Neural cell (in vitro differentiated cells): Measurements from ENCODE around the gene SLC6A6. TPM values are rescaled to one million over a fixed set of nuclear protein-coding genes. Genes with fewer than 3 reads are reported as not detected.

Experiments
- H2AFZ ChIP-seq: fragments of 200-600, 300-800 bp; sonication (generic), shearing (Covaris generic); 2 replicates; pipeline ENCODE4 v1.6.0; 2014; ENCODE audit warnings: low read depth, mild to moderate bottlenecking, antibody characterized with exemption, low read length, moderate library complexity
- H3F3A ChIP-seq: fragments of 200-600 bp; shearing (Covaris generic); 2 replicates; pipeline ENCODE4 v1.6.1; 2016; ENCODE audit warnings: mild to moderate bottlenecking, moderate library complexity, mixed read lengths, antibody characterized with exemption, low read length; ENCODE audit not compliant: insufficient read depth, poor library complexity, severe bottlenecking
- H3K27ac ChIP-seq: fragments of 200-600, 300-800 bp; sonication (generic), shearing (Covaris generic); 2 replicates; pipeline ENCODE4 v1.5.1; 2014; ENCODE audit warnings: mild to moderate bottlenecking, low read length, moderate library complexity
- H3K27me3 ChIP-seq: fragments of 300-800, 200-600 bp; sonication (generic), shearing (Covaris generic); 2 replicates; pipeline ENCODE4 v1.6.0; 2014; ENCODE audit warnings: mild to moderate bottlenecking, low read depth, low read length, moderate library complexity; ENCODE audit not compliant: insufficient read depth
- H3K36me3 ChIP-seq: fragments of 300-800, 200-600 bp; sonication (generic), shearing (Covaris generic); 2 replicates; pipeline ENCODE4 v1.5.1; 2014; ENCODE audit warnings: mild to moderate bottlenecking, antibody characterized with exemption, low read length, moderate library complexity; ENCODE audit not compliant: insufficient read depth
- H3K4me2 ChIP-seq: fragments of 300-800, 200-600 bp; sonication (generic), shearing (Covaris generic); 2 replicates; pipeline ENCODE4 v1.6.0; 2014; ENCODE audit warnings: mild to moderate bottlenecking, low read length
- H3K4me3 ChIP-seq: fragments of 300-800, 200-600 bp; sonication (generic), shearing (Covaris generic); 2 replicates; pipeline ENCODE4 v1.5.1; 2014; ENCODE audit warnings: mild to moderate bottlenecking, low read length, moderate library complexity
- H3K79me2 ChIP-seq: fragments of 200-600 bp; shearing (Covaris generic); replicated peaks from 2 replicates; pipeline ENCODE4 v1.6.0; 2014; ENCODE audit warnings: mild to moderate bottlenecking, low read length, moderate library complexity; ENCODE audit not compliant: insufficient read depth
- H3K9ac ChIP-seq: fragments of 300-800, 200-600 bp; sonication (generic), shearing (Covaris generic); 2 replicates; pipeline ENCODE4 v1.6.1; 2016; ENCODE audit warnings: mild to moderate bottlenecking, low read length, mixed read lengths
- H3K9me2 ChIP-seq: fragments of 200-600 bp; shearing (Covaris generic); 2 replicates; pipeline ENCODE4 v1.6.1; 2016; ENCODE audit warnings: mild to moderate bottlenecking, low read length, mixed read lengths; ENCODE audit not compliant: insufficient read depth
- H3K9me3 ChIP-seq: fragments of 200-600, 300-800 bp; sonication (generic), shearing (Covaris generic); 2 replicates; pipeline ENCODE4 v1.6.1; 2016; ENCODE audit warnings: mild to moderate bottlenecking, mixed run types, low read length, moderate library complexity, mixed read lengths
- H4K20me1 ChIP-seq: fragments of 200-600 bp; shearing (Covaris generic); 2 replicates; pipeline ENCODE4 v1.6.1; 2016; ENCODE audit warnings: mild to moderate bottlenecking, mixed run types; ENCODE audit not compliant: insufficient read depth
- CTCF ChIP-seq: fragments of 450-650 bp; IDR thresholded peaks from 2 replicates; pipeline ENCODE4 v1.5.1; 2014; ENCODE audit warnings: antibody characterized with exemption, mild to moderate bottlenecking, moderate library complexity; ENCODE audit not compliant: poor library complexity, severe bottlenecking
- EP300 ChIP-seq: fragments of 450-650 bp; conservative IDR thresholded peaks from 2 replicates; pipeline ENCODE4 v1.6.1; 2014; ENCODE audit warnings: antibody characterized with exemption, mild to moderate bottlenecking, moderate library complexity; ENCODE audit not compliant: poor library complexity, severe bottlenecking
- EZH2 ChIP-seq: fragments of 200-600, 300-800 bp; shearing (Covaris generic), sonication (generic); IDR thresholded peaks from 2 replicates; pipeline ENCODE4 v1.6.1; 2014; ENCODE audit warnings: antibody characterized with exemption, low read length, borderline replicate concordance, mild to moderate bottlenecking; ENCODE audit not compliant: insufficient read depth, poor library complexity, severe bottlenecking
- MXI1 ChIP-seq: fragments of 450-650 bp; conservative IDR thresholded peaks from 2 replicates; pipeline ENCODE4 v1.6.1; 2014; ENCODE audit warnings: antibody characterized with exemption, mild to moderate bottlenecking; ENCODE audit not compliant: poor library complexity, severe bottlenecking
- POLR2AphosphoS5 ChIP-seq: IDR thresholded peaks from 2 replicates; pipeline ENCODE4 v1.6.1; 2012
- RAD21 ChIP-seq: fragments of 450-650 bp; conservative IDR thresholded peaks from 2 replicates; pipeline ENCODE4 v1.6.1; 2014; ENCODE audit warnings: antibody characterized with exemption, mild to moderate bottlenecking, moderate library complexity
- REST ChIP-seq: IDR thresholded peaks from 2 replicates; pipeline ENCODE4 v1.6.1; 2012; ENCODE audit warnings: borderline replicate concordance
- SMC3 ChIP-seq: fragments of 450-650 bp; conservative IDR thresholded peaks from 2 replicates; pipeline ENCODE4 v1.6.1; 2014; ENCODE audit warnings: antibody characterized with exemption, mild to moderate bottlenecking, moderate library complexity; ENCODE audit not compliant: poor library complexity
- TAF1 ChIP-seq: IDR thresholded peaks from 2 replicates; pipeline ENCODE4 v1.6.1; 2012; ENCODE audit warnings: low read depth
- polyA minus RNA-seq: library from RNA; depleted of rRNA, polyadenylated mRNA; stranded (reverse); fragments of >200 nt; gene quantifications from 2 replicates; pipeline ENCODE4 v1.2.3, GENCODE V29; 2014
- polyA plus RNA-seq: library from polyadenylated mRNA; depleted of rRNA; stranded (reverse); fragments of >200 nt; gene quantifications from 2 replicates; pipeline ENCODE4 v1.2.3, GENCODE V29; 2014

Gene SLC6A6
- 15.9 and 17.9 TPM in 2 replicates for polyA plus RNA-seq
- polyA minus RNA-seq = 27.0 and 29.9 TPM in 2 replicates

GRCh38 chr3:14402304-14402811, at the start of gene SLC6A6:
SLC6A6 (plus strand) TSS chr3:14402606; CDS start chr3:14443635, 41,029 bp downstream.
- peak; percentile 71 for TF ChIP-seq CTCF
- TF ChIP-seq POLR2AphosphoS5 = peak; percentile 75
- TF ChIP-seq REST = peak; percentile 83
- TF ChIP-seq EZH2 = no peak
- no peak for TF ChIP-seq TAF1
- no peak for TF ChIP-seq MXI1
- no peak for TF ChIP-seq EP300
- TF ChIP-seq SMC3 = peak; percentile 63
- TF ChIP-seq RAD21 = peak; percentile 22
- Histone ChIP-seq H2AFZ (peak within 1 kb of the TSS; percentile 51), H3K27ac (peak within 1 kb of the TSS; percentile 95), H3K79me2 (peaks cover 28% of the 10 kb centered on the region), H3K4me2 (peak within 1 kb of the TSS; percentile 79), H3F3A (no peaks in the 10 kb centered on the region), H3K9ac (peak within 1 kb of the TSS; percentile 92), H3K36me3 (no peaks in the 10 kb centered on the region), H3K9me2 (no peaks in the 10 kb centered on the region), H4K20me1 (no peaks in the 10 kb centered on the region), H3K27me3 (no peaks in the 10 kb centered on the region), H3K9me3 (no peaks in the 10 kb centered on the region), H3K4me3 (peak within 1 kb of the TSS; percentile 93)

GRCh38 chr3:14353502-14353901, 48.9 kb upstream of the SLC6A6 start:
- H3K9ac ChIP-seq = no peak overlapping the region
- no peaks in the 10 kb centered on the region for H3K36me3 ChIP-seq
- no peak overlapping the region for H3K4me2 ChIP-seq
- TF ChIP-seq EZH2 (no peak), EP300 (no peak), RAD21 (no peak), MXI1 (no peak), POLR2AphosphoS5 (no peak), CTCF (no peak), TAF1 (no peak), SMC3 (no peak), REST (no peak)
- no peaks in the 10 kb centered on the region for H3K27me3 ChIP-seq
- no peaks in the 10 kb centered on the region for H3K79me2 ChIP-seq
- H3K4me3 ChIP-seq = no peak overlapping the region
- H3K27ac ChIP-seq = no peak overlapping the region
- no peaks in the 10 kb centered on the region for H3F3A ChIP-seq
- no peak overlapping the region for H2AFZ ChIP-seq
- no peaks in the 10 kb centered on the region for H3K9me2 ChIP-seq
- no peaks in the 10 kb centered on the region for H3K9me3 ChIP-seq
- H4K20me1 ChIP-seq = no peaks in the 10 kb centered on the region
